DMS 273 (cell line): ENCODE results near the gene L1CAM.
A peak's percentile ranks its signal among the peaks of the same experiment; 100 is the strongest.

Experiments
- DNase-seq: peaks from one replicate; lab custom pipeline; 2025; ENCODE audit not compliant: unreplicated experiment; lab: John Stamatoyannopoulos, UW

Gene L1CAM

DNA sequence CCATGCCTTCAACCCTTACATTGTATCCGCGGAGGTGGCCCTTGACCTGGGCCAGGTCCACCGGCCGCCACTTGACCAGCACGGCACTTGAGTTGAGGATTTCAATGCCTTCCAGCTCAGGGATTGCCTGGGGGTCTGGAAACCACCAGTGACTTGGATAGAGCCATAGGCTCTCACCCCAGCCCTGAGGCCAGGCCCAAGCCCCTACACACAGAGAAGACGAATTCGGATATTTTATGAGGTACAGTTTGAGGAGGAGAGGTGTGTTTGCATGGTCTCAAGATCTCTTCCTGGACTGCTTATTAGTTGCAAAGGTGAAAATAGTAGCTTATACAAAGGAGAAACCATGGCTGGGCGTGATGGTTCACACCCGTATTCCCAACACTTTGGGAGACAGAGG, 20.3 kb downstream of the L1CAM start:
- no peak for DNase-seq

DNA sequence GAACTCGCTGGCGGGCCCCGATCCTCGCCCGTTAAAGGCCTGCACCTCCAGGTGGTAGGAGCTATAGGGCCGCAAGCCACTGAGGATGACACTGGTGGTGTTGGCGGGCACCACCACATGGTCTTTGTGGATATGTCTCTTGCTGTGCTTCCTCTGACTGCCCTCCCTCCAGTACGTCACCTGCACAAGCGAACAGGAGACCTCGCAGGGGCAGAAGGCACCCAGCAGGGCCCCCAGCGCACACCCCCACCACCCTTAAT, 20.7 kb downstream of the L1CAM start:
- no peak for DNase-seq

DNA sequence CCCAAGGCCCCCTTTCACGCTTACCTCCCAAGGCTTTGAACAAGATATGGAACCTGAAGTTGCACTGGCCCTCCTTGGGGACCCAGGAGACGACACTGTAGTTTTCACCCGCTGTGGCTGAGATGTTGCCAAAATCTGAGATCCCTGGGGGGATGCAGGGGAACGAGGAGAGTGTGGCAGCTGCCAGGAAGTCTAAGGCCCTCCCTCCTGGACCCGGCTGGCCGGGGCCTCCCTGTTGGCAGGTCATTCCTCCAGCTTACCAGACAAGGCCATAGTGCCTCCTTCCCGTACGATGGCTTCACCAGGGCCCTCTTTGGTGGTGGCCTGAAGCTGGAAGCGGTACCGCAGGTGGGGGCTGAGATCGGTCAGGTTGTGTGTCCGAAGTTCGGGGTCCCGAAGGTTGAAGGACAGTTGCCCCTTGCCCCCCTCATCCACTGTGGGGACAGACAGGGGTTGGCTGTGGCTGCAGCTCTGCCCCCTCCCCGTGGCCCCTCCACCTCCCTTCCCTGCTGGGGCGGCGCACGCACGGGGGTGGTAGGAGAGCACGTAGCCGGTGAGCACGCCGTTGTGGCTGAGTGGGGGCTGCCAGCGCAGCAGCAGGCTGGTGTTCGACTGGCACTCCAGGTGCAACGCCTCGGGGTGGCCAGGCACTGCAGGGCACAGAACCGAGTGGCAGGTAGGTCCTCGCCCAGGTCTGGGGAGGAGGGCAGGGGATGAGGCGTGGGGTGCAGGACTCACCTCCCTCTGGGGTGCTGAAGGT, 21.2 kb downstream of the L1CAM start:
- no peak for DNase-seq

DNA sequence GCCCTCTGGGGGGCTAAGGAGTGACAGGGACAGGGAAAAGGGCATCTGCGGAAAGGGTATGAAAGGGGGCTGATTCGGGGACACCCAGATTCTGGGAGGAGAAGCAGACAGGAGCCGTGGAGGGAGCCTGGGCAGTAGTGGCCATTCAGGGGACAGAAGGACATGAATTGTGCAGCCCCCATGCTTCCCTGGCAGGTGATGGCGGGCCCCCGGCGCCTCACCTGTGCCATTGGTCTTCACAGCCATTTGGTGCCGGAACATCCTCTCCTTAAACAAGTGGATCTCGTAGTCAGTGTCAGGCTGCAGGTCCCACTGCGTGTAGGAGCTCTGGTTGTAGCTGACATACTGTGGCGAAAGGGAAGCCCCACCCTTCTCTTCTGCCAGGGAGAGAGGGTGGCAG, 21.9 kb downstream of the L1CAM start:
- no peak for DNase-seq

DNA sequence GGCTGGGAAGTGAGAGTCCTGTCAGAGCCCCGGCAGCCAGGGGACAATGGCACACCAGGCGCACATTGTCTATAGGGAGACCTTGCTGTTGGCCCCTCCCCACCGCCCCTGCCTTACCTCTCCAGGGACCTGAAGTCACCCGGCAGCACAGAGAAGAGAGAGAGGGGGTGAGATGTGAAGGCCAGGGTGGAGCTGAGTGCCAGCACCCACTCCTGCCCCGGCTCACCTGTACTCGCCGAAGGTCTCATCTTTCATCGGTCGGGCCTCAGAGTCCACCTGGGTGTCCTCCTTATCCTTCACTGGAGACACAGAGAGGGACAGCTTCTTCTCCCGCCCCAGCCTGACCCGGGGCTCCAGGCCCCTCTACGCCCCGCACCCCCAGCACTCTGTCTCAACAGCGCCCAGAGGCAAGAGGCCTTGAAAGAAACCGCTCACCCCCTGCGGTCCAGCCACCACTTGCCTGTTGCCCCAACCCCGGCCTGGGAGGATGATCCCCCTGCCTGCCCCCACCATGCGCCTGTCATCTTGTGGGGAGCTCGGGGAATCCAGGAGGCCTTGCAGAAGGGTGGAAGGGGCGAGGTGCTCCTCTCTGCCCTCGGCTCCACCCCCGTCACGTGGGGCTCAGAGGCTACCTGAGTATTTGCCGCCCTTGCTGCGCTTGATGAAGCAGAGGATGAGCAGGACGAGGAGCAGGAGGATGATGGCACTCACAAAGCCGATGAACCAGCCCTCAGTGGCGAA, 22.6 kb downstream of the L1CAM start:
- DNase-seq = no peak

DNA sequence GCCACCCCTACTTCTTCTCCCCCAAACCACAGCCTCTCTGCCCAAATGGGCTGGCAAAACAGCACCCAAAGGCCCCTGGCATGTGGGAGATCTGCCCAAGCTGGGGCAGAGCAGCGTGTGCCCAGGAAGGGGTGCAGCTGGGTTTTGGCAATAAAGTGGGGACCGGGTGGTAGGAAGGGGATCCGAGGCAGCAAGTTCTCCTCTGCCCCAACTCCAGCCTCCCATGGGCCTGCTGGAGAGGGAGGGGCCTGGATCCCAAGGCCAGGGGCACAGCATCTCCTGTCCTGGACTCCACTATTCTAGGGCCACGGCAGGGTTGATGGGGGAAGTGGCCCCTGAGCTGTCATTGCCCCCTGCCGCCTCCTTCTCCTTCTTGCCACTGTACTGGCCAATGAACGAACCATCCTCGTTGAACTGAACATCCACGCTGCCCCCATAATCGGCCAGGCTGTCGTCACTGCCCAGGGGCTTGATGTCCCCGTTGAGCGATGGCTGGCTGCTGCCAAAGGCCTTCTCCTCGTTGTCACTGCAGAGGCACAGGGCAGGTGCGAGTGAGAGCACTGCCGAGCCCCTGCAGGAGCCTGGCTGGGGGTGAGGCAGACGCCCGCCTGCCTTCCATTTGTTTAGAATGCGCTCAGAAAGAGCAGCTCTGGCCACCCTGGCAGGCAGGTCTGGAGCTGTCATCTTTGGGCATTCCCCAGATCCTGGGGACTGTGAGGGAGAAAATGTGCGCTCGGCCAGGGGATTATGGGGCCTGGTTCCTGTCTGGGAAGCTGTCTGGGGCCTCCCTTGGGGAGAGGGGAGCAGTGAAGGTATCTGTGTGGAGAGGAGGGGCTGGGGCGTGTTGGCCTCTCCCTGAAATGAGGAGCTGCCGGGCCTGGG, 23.4 kb downstream of the L1CAM start:
- no peak for DNase-seq

DNA sequence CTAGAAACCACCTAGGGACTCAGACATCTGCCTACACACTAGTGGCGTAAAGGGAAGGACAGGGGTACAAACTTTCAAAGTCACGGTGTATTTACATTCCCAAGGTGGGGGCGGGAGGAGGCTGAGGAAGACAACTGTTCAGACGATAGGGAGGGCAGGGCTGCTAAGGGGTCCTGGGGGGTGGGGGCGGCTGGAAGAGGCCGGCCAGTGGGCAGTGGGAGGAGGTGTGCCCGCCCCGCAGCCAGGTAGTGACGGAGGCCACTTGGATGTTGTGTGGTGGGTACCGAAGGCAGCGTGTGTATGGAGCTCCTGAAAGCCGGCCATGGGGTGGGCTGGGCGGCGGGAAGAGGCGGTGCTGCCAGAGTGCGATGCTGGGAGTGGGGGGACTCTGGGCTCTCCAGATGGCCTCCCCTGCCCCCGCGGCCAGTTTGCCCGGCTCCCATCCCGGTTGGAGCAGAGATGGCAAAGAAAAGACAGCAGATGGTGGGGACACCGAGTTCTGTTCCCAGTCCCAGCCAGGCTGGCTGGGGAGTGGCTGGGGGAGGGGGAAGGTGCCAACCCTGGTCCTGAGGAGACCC, 24.2 kb downstream of the L1CAM start:
- peak; percentile 92 for DNase-seq

DNA sequence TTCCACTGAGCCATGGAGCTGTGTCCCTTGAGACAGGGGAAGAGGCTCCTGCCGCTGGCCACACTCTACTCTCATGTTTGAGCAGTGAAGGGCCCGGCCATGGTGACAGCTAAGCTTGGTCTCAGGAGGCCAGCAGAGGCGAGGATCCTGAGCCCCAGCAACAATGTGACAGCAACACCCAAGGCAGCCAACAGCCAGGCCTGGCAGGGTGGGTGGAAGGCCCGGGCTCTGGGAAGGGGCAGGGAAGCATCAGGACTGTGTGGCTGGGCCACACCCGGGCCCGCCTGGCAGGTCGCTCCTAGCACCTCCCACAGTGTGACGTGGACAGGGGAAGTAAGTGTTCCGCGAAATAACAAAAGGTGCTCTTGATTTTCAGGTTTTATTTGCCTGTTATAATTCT, 24.8 kb downstream of the L1CAM start:
- no peak for DNase-seq

DNA sequence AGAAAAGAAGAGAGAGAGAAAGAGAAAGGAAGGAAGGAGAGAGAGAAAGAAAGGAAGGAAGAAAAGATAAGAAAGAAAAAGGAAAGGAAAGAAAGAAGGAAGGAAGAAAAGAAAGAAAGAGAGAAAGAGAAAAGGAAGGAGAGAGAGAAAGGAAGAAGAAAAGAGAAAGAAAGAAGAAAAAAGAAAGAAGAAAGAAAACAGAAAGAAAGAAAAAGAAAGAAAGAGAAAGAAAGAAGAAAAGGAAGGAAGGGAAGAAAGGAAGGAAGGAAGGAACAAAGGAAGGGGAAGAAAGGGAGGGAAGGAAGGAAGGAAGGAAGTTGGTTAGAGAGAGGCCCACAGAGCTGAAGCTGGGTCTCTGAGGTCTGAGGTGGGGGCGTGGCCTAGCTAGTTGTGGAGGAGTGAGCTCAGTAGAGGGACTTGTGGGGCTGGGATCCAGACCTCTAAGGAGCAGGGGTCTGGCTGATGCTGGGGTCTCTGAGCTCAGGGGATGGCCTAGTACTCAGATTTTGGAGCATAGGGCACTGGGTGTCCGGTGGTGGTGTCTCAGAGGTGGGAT, 28.5 kb downstream of the L1CAM start:
- DNase-seq = no peak

DNA sequence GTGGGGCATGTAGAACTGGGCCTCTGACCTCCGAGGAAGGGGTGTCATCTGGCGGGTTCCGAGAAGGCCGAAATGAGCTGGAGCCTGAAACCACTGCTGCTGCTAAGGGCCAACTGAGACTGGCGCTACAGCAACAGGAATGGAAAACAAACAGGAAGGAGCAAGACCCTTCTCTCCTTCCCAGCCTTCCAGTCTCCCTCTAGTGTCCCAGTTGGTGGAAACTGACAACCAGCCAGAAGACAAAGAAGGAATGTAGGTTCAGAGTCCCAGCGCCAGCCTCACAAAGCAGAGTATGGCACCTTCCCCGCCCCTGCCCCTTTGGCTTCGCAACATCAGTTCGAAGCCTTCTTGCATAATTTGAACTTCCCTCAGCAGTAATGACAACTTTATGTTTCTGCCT, 31.3 kb downstream of the L1CAM start:
- DNase-seq = no peak

DNA sequence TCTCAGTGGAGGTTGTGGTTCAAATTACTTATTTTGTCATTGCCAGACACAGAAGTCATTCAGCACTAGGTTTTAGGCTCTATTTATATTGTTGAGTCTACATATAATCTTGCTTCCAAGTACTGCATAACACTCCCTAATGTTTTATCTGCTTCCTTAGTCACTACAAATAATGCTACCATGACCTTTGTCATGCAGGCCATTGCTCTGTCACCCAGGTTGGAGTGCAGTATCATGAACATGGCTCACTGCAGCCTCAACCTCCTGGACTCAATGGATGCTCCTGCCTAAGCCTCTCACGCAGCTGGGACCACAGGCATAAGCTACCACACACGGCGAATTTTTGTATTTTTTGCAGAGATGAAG, 32.1 kb downstream of the L1CAM start:
- no peak for DNase-seq

DNA sequence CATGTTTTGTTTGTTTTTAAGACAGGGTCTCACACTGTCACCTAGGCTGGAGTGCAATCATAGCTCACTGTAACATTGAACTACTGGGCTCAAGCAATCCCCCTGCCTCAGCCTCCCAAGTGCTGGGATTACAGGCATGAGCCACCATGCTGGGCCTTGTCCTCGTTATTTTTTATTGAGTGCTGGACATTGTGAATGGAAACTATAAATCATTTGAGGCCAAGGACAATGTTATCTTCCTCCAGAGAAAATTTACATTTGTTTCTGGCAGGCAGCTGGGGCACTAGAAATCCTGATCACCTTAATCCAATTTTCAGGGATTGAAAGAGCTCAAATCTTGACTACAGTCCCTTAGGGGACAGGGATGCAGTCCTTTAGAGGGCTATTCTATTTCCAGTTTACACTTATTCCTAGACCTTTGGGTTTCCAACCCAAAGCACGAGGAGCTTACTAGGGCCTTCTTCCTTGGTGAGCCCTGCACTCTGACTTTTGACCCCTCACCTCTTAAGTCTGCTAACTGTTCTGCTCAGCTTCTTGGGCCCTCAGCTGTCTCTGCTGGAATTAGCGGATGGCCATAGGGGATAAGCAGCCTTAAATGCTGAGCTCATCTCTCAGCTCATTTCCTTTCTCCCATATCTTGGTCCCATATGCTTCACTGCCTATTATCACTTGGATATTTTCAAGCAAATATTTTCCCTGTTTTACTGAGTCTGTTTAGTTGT, 32.6 kb downstream of the L1CAM start:
- DNase-seq = no peak

DNA sequence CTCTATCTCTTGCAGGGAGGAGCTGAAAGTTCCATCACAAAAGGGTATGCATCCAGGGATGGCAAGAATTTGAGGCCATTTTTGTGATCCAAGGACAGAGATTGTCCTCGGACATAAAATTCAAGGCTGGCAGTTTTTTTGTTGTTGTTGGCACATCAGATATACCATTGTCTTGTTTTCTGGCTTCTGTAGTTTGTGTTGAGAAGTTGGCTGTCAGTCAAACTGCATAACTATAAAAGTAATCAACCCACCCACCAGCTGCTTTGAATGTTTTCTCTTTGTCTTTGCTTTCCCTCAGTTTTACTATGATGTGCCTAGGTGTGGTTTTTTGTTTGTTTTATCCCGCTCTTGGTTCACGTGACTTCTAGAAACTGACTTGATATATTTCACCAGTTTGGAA, 34.0 kb downstream of the L1CAM start:
- no peak for DNase-seq

DNA sequence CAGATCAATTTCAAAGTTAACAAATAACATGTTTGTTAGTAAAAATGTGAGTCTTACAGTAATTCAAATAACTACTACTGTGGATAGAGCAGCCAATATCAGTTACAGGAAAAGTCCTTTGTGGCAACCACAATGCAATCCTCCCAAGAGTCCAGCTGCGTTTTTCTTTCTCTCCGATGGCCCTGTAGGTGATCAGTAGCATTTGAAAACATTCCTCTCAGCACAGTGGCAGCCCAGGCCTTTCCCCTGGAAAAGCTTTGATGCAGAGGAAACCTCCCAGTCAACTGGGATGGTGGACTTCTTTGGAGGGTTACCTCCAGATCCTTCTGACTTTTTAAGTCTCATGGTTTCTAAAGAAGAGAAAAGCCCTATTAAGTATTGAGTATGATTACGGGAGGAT, 37.6 kb downstream of the L1CAM start:
- DNase-seq = no peak

DNA sequence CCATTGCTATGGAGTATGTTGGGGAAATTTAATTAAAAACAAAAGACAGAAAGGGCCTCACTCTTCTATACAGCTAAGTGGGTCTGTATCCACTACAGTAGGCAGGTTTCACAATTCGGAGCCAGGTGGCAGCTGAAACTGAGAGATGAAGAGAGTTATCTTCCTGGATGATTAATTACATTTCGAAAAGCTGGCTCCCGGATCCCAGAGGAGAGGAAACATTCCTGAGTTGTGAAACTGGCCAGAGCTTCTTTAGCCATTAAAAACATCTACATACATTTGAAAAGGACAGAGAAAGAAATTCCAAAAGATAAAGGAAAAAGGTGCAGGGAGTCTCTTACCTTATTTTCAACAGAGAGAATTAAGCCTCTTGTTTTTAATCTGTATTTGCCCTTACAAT, 40.1 kb downstream of the L1CAM start:
- no peak for DNase-seq

DNA sequence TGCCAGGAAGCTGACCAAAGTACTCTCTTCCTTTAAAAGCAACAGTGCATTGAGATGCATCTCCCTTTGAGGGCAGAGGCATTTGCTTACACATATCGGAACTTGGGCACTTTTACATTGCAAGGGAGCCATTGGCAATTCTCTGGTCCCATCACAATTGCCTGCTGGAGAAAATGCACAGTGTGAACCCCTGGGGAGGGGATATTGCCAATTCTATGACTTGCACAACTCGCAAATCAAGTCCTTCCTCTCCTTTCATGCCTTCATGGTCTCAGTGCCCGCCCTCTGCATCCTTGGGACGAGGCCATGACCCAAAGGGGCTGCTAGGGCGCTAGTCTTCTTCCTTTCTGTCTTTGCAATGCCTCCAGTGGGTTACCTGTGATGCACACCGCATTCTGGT, 40.8 kb downstream of the L1CAM start:
- no peak for DNase-seq

DNA sequence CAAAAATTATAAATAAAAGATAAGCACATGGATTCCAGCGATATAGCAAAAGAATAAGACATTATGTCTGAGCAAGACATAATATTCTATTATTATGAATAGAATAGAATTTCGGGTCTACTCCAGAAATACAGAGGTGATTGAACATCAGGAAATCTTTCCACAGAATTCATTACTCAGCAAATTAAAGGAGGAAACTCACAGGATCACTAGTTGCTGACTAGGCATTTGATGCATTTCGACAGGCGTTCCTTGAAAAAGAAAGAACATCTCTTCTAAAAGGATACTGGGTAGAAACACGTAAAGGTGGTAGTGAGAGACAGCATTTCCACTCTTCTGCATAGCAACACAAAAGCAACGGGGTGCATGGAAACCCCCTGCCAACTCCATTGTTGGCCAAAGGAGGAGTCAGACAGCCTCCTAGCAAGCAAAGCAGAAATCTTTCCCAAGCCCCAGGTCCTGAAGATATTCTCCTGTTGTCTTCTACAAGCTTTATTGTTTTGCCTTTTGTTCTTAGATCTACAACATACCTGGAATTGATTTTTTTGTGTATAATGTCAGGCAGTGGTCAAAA, 41.4 kb downstream of the L1CAM start:
- DNase-seq = no peak

DNA sequence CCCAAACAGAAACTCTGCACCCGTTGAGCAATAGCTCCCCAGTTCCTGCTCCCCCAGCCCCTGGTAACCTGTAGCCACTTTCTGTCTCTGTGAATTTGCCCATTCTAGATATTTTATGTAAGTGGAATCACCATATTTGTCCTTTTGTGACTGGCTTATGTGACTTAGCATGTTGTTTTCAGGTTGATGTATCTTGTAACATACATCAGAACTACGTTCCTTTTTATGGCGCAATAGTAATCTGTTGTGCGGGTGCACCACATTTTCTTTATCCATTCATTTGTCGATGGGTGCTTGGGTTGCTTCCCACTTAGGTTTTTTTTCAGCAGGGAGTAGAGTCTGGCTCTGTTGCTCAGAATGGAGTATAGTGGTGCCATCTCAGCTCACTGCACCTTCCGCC, 49.1 kb downstream of the L1CAM start:
- DNase-seq = no peak

DNA sequence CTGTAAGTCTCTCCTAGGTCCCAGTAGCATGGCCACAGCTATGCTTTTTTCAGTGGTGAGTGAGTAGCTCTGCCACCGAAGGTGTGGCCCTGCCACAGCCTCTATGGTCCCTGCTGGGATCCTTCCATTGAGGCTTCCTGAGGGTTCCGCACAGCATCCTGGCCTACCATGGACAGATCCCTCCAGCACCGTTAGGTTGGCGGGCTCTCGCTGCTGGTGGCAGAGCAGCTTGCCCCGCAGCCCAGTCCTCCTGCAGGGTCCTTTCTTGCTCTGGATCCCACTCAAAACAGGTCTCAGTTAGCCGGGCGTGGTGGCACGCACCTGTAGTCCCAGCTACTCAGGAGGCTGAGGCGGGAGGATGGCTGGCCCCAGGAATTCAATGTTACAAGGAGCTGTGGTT, 53.2 kb downstream of the L1CAM start:
- no peak for DNase-seq

DNA sequence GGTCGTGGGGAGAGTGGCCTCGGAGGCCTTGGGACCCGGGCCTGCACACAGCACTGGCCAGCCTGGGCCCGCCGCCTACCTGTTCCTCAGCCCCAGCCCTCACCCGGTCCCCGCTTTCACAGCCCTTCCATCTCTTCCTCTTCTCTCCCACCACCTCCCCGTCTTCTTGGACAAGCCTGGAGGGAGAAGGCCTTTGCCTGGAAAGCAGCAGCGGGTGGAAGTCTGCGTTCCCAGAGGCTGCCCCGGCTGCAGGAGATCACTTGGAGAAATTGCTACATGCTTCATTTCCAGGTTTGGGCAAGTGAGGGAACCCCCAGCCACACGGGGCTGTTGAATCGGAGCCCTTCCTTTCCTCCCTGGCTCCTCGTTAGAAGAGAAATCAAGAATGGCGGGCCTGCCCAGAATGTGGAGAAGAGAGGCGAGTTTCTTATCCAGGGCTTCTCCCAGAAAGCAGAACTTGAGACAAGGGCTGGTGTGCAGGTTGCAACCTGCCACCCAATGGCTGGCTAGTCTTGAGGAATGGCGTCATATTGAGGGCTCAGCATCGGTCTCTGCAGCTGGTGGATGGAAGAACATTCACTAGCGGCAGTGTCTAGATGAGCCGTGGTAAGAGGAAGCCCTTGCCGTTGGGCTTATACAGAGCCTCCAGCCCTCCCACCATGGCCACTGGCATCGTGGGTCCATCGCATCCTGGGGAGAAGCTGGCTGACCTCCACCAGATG, 54.4 kb downstream of the L1CAM start:
- no peak for DNase-seq
